Astrocyte (in vitro differentiated cells and primary cell): ENCODE data around the gene NAV1. TPM values are rescaled to one million over a fixed set of nuclear protein-coding genes. Genes with fewer than 3 reads are reported as not detected.
A peak's percentile ranks its signal among the peaks of the same experiment; 100 is the strongest.

Source experiments
- DNase-seq: peaks from one replicate; pipeline ENCODE4 v3.0.0-alpha.2; 2010; ENCODE audit warnings: low read depth
- FAIRE-seq: peaks from 2 replicates; lab custom pipeline; 2011; peaks lifted over from hg19 to GRCh38; lab: Jason Lieb, UNC
- H2AFZ ChIP-seq: 2 replicates; pipeline ENCODE4 v1.6.0; 2012; ENCODE audit warnings: low read depth, low read length, inconsistent platforms
- H3K27ac ChIP-seq: 2 replicates; pipeline ENCODE4 v1.5.1; 2011; ENCODE audit warnings: low read depth, low read length, inconsistent platforms
- H3K27me3 ChIP-seq: 2 replicates; pipeline ENCODE4 v1.6.0; 2011; ENCODE audit warnings: low read length, inconsistent platforms; ENCODE audit not compliant: insufficient read depth
- H3K36me3 ChIP-seq: 2 replicates; pipeline ENCODE4 v1.5.1; 2011; ENCODE audit warnings: low read length, inconsistent platforms; ENCODE audit not compliant: insufficient read depth
- H3K4me1 ChIP-seq: 2 replicates; pipeline ENCODE4 v1.5.1; 2011; ENCODE audit warnings: low read length, inconsistent platforms; ENCODE audit not compliant: insufficient read depth
- H3K4me2 ChIP-seq: 2 replicates; pipeline ENCODE4 v1.6.0; 2012; ENCODE audit warnings: low read length, inconsistent platforms
- H3K4me3 ChIP-seq: 2 replicates; pipeline ENCODE4 v1.5.1; 2011; ENCODE audit warnings: low read depth, mild to moderate bottlenecking, low read length, inconsistent platforms; ENCODE audit not compliant: insufficient read depth
- H3K79me2 ChIP-seq: 2 replicates; pipeline ENCODE4 v1.6.0; 2012; ENCODE audit warnings: mild to moderate bottlenecking, low read length, inconsistent platforms; ENCODE audit not compliant: insufficient read depth
- H3K9ac ChIP-seq: 2 replicates; pipeline ENCODE4 v1.6.0; 2012; ENCODE audit warnings: mild to moderate bottlenecking, low read length, inconsistent platforms
- H3K9me3 ChIP-seq: 2 replicates; pipeline ENCODE4 v1.5.1; 2012; ENCODE audit warnings: low read depth, mild to moderate bottlenecking, low read length, inconsistent platforms; ENCODE audit not compliant: insufficient read depth
- H4K20me1 ChIP-seq: 2 replicates; pipeline ENCODE4 v1.6.0; 2012; ENCODE audit warnings: low read length, inconsistent platforms; ENCODE audit not compliant: insufficient read depth
- H3K27ac Mint-ChIP-seq: one replicate; pipeline ENCODE4 v1.8.0; 2021; ENCODE audit warnings: mild to moderate bottlenecking, mixed read lengths; ENCODE audit not compliant: unreplicated experiment
- H3K27me3 Mint-ChIP-seq: one replicate; pipeline ENCODE4 v1.8.0; 2021; ENCODE audit warnings: low read depth, mixed read lengths; ENCODE audit not compliant: unreplicated experiment
- H3K36me3 Mint-ChIP-seq: one replicate; pipeline ENCODE4 v1.8.0; 2021; ENCODE audit warnings: low read depth, mixed read lengths; ENCODE audit not compliant: unreplicated experiment
- H3K4me1 Mint-ChIP-seq: one replicate; pipeline ENCODE4 v1.8.0; 2021; ENCODE audit warnings: low read depth, mixed read lengths; ENCODE audit not compliant: unreplicated experiment
- H3K4me3 Mint-ChIP-seq: one replicate; pipeline ENCODE4 v1.8.0; 2021; ENCODE audit warnings: mild to moderate bottlenecking, moderate library complexity, mixed read lengths; ENCODE audit not compliant: unreplicated experiment
- H3K9me3 Mint-ChIP-seq: one replicate; pipeline ENCODE4 v1.8.0; 2021; ENCODE audit warnings: mild to moderate bottlenecking, mixed read lengths; ENCODE audit not compliant: unreplicated experiment
- EZH2 ChIP-seq: IDR thresholded peaks from 2 replicates; pipeline ENCODE4 v1.6.1; 2012; ENCODE audit warnings: mild to moderate bottlenecking, low read length, inconsistent platforms; ENCODE audit not compliant: insufficient read depth
- total RNA-seq: library from RNA; stranded (reverse); gene quantifications from 2 replicates; pipeline ENCODE4 v1.2.1, GENCODE V29; 2021
- TF ChIP-seq, protein P1 (sequence below): IDR thresholded peaks from 2 replicates; pipeline ENCODE4 v1.5.1; 2011; ENCODE audit warnings: low read depth, mild to moderate bottlenecking, inconsistent platforms, low read length, moderate library complexity; ENCODE audit not compliant: insufficient read depth

Gene NAV1
- total RNA-seq, 1 donor from 2014 or later: 79.7 TPM

DNA sequence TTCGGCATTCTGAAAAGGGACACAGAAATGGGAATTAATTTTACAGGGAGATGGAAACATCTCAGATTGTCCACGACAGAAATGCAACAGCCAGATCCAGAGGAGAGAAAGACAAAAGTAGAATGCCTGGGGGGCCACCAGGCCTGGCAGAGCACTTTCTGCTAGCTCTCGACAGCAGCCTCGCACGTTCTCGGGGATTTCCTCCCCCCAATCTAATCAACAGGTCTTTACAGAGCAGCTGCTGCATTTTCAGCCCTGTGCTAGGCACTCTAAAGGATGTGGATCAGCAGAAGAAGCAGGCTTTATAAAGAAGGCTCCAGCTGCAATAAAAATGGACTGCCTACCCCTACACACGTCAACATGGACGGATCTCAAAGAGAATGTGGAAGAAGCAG, 42.6 kb upstream of the NAV1 start:
- no peak for FAIRE-seq
- H3K4me2 ChIP-seq: peak overlapping the region; percentile 2
- H3K4me1 ChIP-seq: peaks cover 54% of the 10 kb centered on the region

DNA sequence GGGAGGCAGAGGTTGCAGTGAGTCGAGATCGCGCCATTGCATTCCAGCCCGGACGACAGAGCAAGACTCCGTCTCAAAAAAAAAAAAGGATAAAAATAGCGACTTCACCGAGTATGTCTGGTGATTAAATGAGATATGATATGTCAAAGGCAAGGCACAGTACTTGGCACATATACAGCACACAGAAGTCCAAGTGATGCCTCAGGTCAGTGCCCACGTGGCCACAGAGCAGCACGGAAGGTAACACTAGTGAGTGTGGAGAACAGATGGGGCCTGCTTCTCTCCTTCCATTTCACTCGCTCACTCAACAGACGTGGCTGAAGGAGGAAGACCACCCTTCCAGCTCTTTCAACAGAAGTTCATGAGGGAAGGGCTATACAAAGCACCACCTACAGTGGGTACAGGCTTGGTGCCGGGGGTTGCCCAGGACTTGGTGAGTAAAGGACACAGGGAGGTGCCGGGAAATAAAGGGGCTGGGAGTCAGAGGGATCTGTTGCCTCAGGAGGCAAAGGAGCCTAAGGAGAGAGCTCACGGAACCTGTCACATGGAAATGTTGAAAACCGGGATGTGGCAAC, 40.9 kb upstream of the NAV1 start:
- peaks cover 35% of the 10 kb centered on the region for H3K36me3 ChIP-seq
- peaks cover 54% of the 10 kb centered on the region for H3K4me1 ChIP-seq

More for the DNA sequence above, 42.6 kb upstream of the NAV1 start:
- Mint-ChIP-seq H3K4me3 (no peak overlapping the region), H3K4me1 (peaks cover 46% of the 10 kb centered on the region), H3K9me3 (peaks cover 2% of the 10 kb centered on the region), H3K36me3 (peaks cover 38% of the 10 kb centered on the region), H3K27me3 (no peaks in the 10 kb centered on the region), H3K27ac (peak overlapping the region; percentile 15)
- H3K4me3 ChIP-seq: no peak overlapping the region
- peaks cover 48% of the 10 kb centered on the region for H3K36me3 ChIP-seq
- no peaks in the 10 kb centered on the region for H3K27me3 ChIP-seq
- TF ChIP-seq, protein P1, sequence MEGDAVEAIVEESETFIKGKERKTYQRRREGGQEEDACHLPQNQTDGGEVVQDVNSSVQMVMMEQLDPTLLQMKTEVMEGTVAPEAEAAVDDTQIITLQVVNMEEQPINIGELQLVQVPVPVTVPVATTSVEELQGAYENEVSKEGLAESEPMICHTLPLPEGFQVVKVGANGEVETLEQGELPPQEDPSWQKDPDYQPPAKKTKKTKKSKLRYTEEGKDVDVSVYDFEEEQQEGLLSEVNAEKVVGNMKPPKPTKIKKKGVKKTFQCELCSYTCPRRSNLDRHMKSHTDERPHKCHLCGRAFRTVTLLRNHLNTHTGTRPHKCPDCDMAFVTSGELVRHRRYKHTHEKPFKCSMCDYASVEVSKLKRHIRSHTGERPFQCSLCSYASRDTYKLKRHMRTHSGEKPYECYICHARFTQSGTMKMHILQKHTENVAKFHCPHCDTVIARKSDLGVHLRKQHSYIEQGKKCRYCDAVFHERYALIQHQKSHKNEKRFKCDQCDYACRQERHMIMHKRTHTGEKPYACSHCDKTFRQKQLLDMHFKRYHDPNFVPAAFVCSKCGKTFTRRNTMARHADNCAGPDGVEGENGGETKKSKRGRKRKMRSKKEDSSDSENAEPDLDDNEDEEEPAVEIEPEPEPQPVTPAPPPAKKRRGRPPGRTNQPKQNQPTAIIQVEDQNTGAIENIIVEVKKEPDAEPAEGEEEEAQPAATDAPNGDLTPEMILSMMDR: no peak
- no peak for TF ChIP-seq EZH2
- H3K79me2 ChIP-seq: peaks cover 98% of the 10 kb centered on the region
- H3K27ac ChIP-seq: no peak overlapping the region
- peak overlapping the region; percentile 17 for H3K9ac ChIP-seq
- no peaks in the 10 kb centered on the region for H3K9me3 ChIP-seq
- peaks cover 98% of the 10 kb centered on the region for H4K20me1 ChIP-seq
- H2AFZ ChIP-seq: no peak overlapping the region
- no peak for DNase-seq

DNA sequence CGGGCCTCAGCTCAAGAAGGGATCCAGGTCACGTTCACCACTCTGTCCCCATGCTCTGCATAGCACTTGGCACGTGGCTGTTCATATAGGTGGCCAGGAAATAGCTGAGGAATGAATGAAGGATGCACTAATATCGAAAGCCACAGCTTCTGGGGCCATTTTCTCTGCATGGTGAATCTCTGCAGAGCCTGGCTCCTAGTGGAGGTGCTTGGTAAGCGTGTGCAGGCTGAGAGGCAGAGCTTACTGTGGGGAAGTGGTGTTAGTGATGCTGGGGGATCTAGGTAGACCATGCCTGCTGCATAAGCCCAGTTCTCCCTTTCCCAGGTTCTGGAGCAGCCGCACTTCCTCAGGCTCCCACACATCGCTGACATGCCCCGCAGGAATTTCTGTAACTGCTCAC, 40.3 kb upstream of the NAV1 start:
- peaks cover 21% of the 10 kb centered on the region for H3K36me3 Mint-ChIP-seq
- H3K27ac Mint-ChIP-seq: no peak overlapping the region
- TF ChIP-seq, protein P1: no peak
- H3K4me3 Mint-ChIP-seq: no peak overlapping the region
- H4K20me1 ChIP-seq: peaks cover 83% of the 10 kb centered on the region
- no peak overlapping the region for H3K4me3 ChIP-seq
- no peaks in the 10 kb centered on the region for H3K27me3 Mint-ChIP-seq
- peaks cover 30% of the 10 kb centered on the region for H3K36me3 ChIP-seq
- H3K27me3 ChIP-seq: no peaks in the 10 kb centered on the region
- H3K27ac ChIP-seq: no peak overlapping the region
- H3K4me2 ChIP-seq: peak overlapping the region; percentile 1
- H3K4me1 ChIP-seq: peaks cover 54% of the 10 kb centered on the region
- no peaks in the 10 kb centered on the region for H3K9me3 ChIP-seq
- H2AFZ ChIP-seq: no peak overlapping the region
- no peaks in the 10 kb centered on the region for H3K9me3 Mint-ChIP-seq
- FAIRE-seq (no peak), DNase-seq (no peak)
- H3K79me2 ChIP-seq: peaks cover 100% of the 10 kb centered on the region
- H3K9ac ChIP-seq: no peak overlapping the region
- H3K4me1 Mint-ChIP-seq: peaks cover 54% of the 10 kb centered on the region

More for the DNA sequence above, 40.9 kb upstream of the NAV1 start:
- H3K27ac ChIP-seq: no peak overlapping the region
- H3K4me1 Mint-ChIP-seq: peaks cover 49% of the 10 kb centered on the region
- H3K9me3 Mint-ChIP-seq: peaks cover 2% of the 10 kb centered on the region
- TF ChIP-seq EZH2: no peak
- TF ChIP-seq, protein P1: no peak
- H3K36me3 Mint-ChIP-seq: peaks cover 27% of the 10 kb centered on the region
- H3K27me3 Mint-ChIP-seq: no peaks in the 10 kb centered on the region
- FAIRE-seq (no peak), DNase-seq (no peak)
- no peak overlapping the region for H3K4me2 ChIP-seq
- H3K9me3 ChIP-seq: no peaks in the 10 kb centered on the region
- H3K4me3 ChIP-seq: no peak overlapping the region
- peaks cover 89% of the 10 kb centered on the region for H4K20me1 ChIP-seq
- no peaks in the 10 kb centered on the region for H3K27me3 ChIP-seq
- no peak overlapping the region for H3K4me3 Mint-ChIP-seq
- H3K79me2 ChIP-seq: peaks cover 100% of the 10 kb centered on the region
- peak overlapping the region; percentile 31 for H3K27ac Mint-ChIP-seq
- no peak overlapping the region for H2AFZ ChIP-seq
- H3K9ac ChIP-seq: no peak overlapping the region
